H4 (cell line): ENCODE data around the gene UBB. TPM values are rescaled to one million over a fixed set of nuclear protein-coding genes. Genes with fewer than 3 reads are reported as not detected.
A peak's percentile ranks its signal among the peaks of the same experiment; 100 is the strongest.

Experiments
- DNase-seq: peaks from one replicate; pipeline ENCODE4 v3.0.0-alpha.2; 2015; ENCODE audit warnings: low spot score
- total RNA-seq: library from RNA; depleted of rRNA; stranded (reverse); fragments of >200 nt; shearing (Covaris generic); gene quantifications from 2 replicates; pipeline ENCODE4 v1.2.3, GENCODE V29; 2014; rRNA removed

Gene UBB
- total RNA-seq, 1 experiment from 2014 or later = 1,951 TPM

- DNase-seq = peak; percentile 56
These were observed 37.2 kb downstream of the UBB start for GRCh38 chr17:16417896-16418684.

GRCh38 chr17:16418685-16419068, 37.8 kb downstream of the UBB start:
- DNase-seq = no peak

GRCh38 chr17:16419074-16419928, 38.4 kb downstream of the UBB start:
- DNase-seq = peak; percentile 90

- DNase-seq = peak; percentile 80
These were observed 39.0 kb downstream of the UBB start for GRCh38 chr17:16419929-16420271.

- no peak for DNase-seq
These were observed 41.5 kb downstream of the UBB start for GRCh38 chr17:16422416-16422815.

GRCh38 chr17:16423226-16423872, 42.5 kb downstream of the UBB start:
- no peak for DNase-seq

GRCh38 chr17:16425202-16425601, 44.3 kb downstream of the UBB start:
- DNase-seq = no peak

- no peak for DNase-seq
These were observed 45.1 kb downstream of the UBB start for GRCh38 chr17:16425698-16426659.

GRCh38 chr17:16427020-16427419, 46.1 kb downstream of the UBB start:
- DNase-seq = no peak

- peak; percentile 71 for DNase-seq
These were observed 47.4 kb downstream of the UBB start for GRCh38 chr17:16428098-16428882.

GRCh38 chr17:16429083-16429482, 48.2 kb downstream of the UBB start:
- no peak for DNase-seq

GRCh38 chr17:16430650-16431049, 49.8 kb downstream of the UBB start:
- DNase-seq = no peak

- no peak for DNase-seq
These were observed 51.1 kb downstream of the UBB start for GRCh38 chr17:16432017-16432416.

Other genes with a start within 250 kb of the UBB start
- 30.2 and 35.7 TPM in 2 replicates for gene NCOR1, start 165.6 kb upstream of the UBB start, total RNA-seq
- 11.9 and 14.9 TPM in 2 replicates for gene PIGL, start 163.9 kb upstream of the UBB start, total RNA-seq
- 33.5 and 42.3 TPM in 2 replicates for gene CENPV, start 27.6 kb upstream of the UBB start, total RNA-seq
- 4.8 and 5.5 TPM in 2 replicates for gene TRPV2, start 34.5 kb downstream of the UBB start, total RNA-seq
- 0.39 TPM in 1 of 2 replicates, not detected in the other for gene LRRC75A, start 111.1 kb downstream of the UBB start, total RNA-seq
- 9.0 and 9.9 TPM in 2 replicates for gene ZNF287, start 188.1 kb downstream of the UBB start, total RNA-seq